HUES6 (cell line): ENCODE results near the gene ABCA9.
"Not testable (repeated sequence)": the region's sequence is repeated elsewhere in the genome, so short reads cannot be mapped to it uniquely, and the experiment has no call there.

Experiments
- H3K27ac ChIP-seq: 2 replicates; pipeline ENCODE4 v1.7.0; 2013; ENCODE audit warnings: low read depth, mild to moderate bottlenecking, low read length, inconsistent platforms
- H3K27me3 ChIP-seq: 2 replicates; pipeline ENCODE4 v1.6.1; 2013; ENCODE audit warnings: low read length; ENCODE audit not compliant: control insufficient read depth, insufficient read depth
- H3K36me3 ChIP-seq: 2 replicates; pipeline ENCODE4 v1.6.1; 2013; ENCODE audit warnings: low read length; ENCODE audit not compliant: control insufficient read depth, insufficient read depth
- H3K4me1 ChIP-seq: 2 replicates; pipeline ENCODE4 v1.6.1; 2013; ENCODE audit warnings: low read length; ENCODE audit not compliant: control insufficient read depth, insufficient read depth
- H3K4me3 ChIP-seq: 2 replicates; pipeline ENCODE4 v1.5.1; 2013; ENCODE audit warnings: low read depth, low read length
- H3K9ac ChIP-seq: one replicate; pipeline ENCODE4 v1.6.1; 2013; ENCODE audit warnings: mild to moderate bottlenecking, low read length
- H3K9me3 ChIP-seq: 2 replicates; pipeline ENCODE4 v1.6.1; 2013; ENCODE audit warnings: low read depth, low read length; ENCODE audit not compliant: control insufficient read depth, insufficient read depth

ABCA9 gene

DNA sequence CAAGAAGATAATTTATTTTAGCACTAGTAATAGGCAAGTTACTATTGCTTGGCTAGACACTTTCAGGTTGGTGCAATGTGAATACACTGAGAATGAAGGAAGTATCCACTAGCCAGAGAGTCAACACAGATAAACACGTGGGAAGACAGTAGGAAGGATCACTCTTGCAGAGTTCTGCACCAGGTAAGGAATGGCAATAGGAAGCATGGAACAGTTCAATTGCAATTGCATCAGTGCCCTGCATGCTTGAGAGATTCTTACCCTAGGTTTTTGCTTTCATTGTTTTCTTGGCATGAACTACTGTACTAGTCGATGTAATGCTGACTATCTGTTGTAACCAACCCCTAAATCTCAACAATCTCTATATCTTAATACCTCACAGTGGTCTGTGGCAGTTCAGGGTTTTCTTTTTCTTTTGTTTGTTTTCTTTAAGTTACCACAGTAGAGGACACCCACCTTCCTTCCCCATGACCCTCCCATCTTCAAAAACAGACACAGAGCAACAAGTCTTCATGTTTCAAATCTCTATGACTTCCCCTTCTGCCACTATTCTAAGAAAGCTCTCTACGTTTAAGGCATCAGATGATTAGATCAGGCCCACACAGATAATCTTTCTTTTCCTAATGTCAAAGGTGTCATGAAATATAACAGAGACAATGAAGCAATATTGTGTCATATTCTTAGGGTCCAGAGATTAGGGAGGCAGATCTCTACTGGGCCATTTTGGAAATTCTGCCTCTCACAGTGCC, 87.5 kb downstream of the ABCA9 start:
- Histone ChIP-seq H3K27ac (no peak overlapping the region), H3K27me3 (no peaks in the 10 kb centered on the region), H3K4me1 (no peaks in the 10 kb centered on the region), H3K9me3 (no peaks in the 10 kb centered on the region), H3K4me3 (no peak overlapping the region), H3K36me3 (no peaks in the 10 kb centered on the region), H3K9ac (no peak overlapping the region)

DNA sequence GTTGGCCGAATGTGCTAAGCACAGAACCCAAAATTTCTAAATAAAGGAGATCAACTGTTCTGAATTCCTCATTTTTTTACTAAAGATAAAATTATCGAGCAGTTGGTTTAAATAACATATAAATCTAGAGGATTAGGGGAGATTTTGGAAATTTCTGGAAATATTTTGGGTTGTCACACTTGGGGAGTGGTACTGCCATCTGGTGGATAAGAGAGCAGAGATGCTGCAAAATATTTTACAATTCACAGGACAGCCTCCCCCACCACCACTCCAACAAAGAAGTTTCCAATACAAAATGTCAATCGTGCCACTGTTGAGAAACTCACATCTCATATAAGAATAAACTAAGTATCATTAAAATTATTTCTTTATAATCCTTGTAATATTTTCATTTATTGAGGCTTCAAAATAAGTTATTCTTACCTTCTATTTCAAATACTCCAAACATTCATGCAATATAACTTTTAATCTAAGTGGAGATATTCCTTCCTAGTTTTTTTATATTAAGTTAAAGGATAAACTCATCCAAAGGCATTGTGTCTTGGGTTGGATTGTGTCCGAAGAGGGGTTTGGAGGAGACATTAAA, 88.5 kb downstream of the ABCA9 start:
- Histone ChIP-seq H3K36me3 (no peaks in the 10 kb centered on the region), H3K27ac (no peak overlapping the region), H3K4me1 (no peaks in the 10 kb centered on the region), H3K9me3 (no peaks in the 10 kb centered on the region), H3K27me3 (no peaks in the 10 kb centered on the region), H3K4me3 (no peak overlapping the region), H3K9ac (no peak overlapping the region)

DNA sequence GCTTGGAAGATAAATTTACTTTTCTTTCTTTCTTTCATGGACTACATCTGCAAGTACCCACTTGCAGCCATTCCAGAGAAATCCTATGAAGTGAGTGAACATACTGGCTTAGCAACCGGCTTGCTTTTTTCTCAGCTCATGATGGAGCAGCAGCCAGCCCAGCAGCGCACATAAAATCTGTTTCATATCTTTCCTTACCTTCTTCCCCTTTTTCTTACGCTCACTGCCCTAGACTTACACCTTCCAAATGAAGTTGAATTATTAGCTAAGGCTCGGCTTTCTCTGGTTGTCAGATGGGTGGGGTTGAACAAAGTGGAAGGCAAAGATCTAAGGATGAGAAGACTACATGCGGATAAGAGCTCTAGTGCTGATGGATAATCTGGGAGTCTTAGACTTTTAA, 91.6 kb downstream of the ABCA9 start:
- Histone ChIP-seq H3K9ac (no peak overlapping the region), H3K4me3 (no peak overlapping the region), H3K27me3 (no peaks in the 10 kb centered on the region), H3K9me3 (no peaks in the 10 kb centered on the region), H3K27ac (no peak overlapping the region), H3K4me1 (no peaks in the 10 kb centered on the region), H3K36me3 (no peaks in the 10 kb centered on the region)

DNA sequence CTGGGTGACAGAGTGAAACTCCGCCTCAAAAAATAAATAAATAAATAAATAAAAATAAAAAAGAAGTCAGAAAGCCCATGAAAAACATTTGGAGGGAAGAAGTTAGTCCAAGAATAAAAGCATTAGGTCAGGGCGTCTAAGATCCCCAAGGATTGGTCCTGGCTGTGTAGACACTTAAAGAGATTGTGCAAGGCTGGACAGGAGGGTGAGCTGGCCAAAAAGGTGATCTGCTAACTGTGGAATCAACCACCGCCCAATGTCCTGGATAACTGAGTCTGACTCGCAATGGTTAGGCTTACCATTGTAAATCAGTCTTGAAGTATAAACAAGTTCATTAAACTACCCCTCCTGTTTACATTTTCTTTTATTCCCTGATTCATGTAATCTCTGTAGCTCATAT, 96.8 kb downstream of the ABCA9 start:
- Histone ChIP-seq H3K4me3 (no peak overlapping the region), H3K27ac (no peak overlapping the region), H3K27me3 (no peaks in the 10 kb centered on the region), H3K36me3 (no peaks in the 10 kb centered on the region), H3K4me1 (no peaks in the 10 kb centered on the region), H3K9me3 (no peaks in the 10 kb centered on the region), H3K9ac (no peak overlapping the region)

DNA sequence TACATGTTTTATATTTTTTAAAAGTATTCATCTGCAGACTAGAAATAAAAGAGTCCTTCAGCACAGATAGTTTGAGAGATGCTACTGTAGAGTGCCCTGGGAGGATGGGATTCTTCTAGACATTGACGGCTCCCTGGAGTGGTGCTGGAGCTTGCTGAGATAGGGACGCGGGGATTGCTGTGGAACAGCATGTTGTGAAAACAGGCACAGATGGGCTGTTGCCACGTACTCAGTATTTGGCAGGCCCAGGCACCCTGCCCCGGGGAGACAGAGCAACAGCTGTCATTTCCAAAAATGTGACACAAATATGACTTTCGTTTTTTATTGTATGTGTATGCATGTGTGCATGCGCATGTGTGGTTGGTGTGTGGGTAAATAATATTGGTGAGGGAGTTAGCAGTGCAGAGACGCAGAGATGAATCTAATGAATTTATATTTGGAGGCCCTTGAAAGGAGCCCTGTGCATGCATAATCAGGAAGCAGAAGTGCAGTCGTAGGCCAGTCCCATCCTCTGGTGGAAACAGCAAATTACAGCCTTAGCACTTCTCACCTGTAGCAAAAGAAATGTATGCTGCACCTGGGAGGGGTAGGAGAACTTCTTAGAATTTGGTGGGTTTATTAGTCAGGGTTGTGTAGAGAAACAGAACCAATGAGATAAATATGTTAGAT, 99.4 kb downstream of the ABCA9 start:
- Histone ChIP-seq H3K27me3 (no peaks in the 10 kb centered on the region), H3K36me3 (no peaks in the 10 kb centered on the region), H3K9ac (no peak overlapping the region), H3K27ac (no peak overlapping the region), H3K4me1 (no peaks in the 10 kb centered on the region), H3K4me3 (no peak overlapping the region), H3K9me3 (no peaks in the 10 kb centered on the region)

DNA sequence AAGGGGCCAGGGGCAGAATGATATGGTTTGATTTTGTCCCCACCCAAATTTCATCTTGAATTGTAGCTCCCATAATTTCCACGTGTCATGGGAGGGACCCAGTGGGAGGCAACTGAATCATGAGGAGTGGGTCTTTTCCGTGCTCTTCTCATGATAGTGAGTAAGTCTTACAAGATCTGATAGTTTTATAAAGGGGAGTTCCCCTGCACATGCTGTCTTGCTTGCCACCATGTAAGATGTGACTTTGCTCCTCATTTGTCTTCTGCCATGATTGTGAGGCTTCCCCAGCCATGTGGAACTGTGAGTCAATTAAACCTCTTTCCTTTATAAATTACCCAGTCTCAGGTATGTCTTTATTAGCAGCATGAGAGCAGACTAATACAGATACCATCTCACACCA, 101.6 kb downstream of the ABCA9 start:
- H3K36me3 ChIP-seq, H3K9ac ChIP-seq, H3K27me3 ChIP-seq, H3K27ac ChIP-seq, H3K4me1 ChIP-seq, H3K4me3 ChIP-seq, H3K9me3 ChIP-seq: not testable (repeated sequence)

DNA sequence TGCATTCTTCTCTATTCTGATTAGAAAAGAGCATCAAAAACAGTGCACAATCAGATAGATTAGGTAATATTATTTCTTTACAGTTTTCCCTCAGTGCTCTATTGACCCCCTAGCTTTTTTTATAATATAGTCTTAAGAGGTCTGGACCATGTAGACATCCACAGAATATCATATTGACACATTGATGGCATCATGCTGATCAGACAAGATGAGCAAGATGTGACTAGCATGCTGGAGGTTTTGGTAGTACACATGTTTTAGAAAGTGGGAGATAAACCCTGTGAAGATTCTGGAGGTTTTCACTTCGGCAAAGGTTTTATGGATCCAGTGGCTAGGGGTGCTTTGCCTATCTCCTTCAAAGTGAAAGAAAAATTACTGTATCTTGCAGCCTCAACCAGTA, 102.8 kb downstream of the ABCA9 start:
- Histone ChIP-seq H3K4me3 (no peak overlapping the region), H3K9me3 (no peaks in the 10 kb centered on the region), H3K9ac (no peak overlapping the region), H3K27me3 (no peaks in the 10 kb centered on the region), H3K27ac (no peak overlapping the region), H3K4me1 (no peaks in the 10 kb centered on the region), H3K36me3 (no peaks in the 10 kb centered on the region)

DNA sequence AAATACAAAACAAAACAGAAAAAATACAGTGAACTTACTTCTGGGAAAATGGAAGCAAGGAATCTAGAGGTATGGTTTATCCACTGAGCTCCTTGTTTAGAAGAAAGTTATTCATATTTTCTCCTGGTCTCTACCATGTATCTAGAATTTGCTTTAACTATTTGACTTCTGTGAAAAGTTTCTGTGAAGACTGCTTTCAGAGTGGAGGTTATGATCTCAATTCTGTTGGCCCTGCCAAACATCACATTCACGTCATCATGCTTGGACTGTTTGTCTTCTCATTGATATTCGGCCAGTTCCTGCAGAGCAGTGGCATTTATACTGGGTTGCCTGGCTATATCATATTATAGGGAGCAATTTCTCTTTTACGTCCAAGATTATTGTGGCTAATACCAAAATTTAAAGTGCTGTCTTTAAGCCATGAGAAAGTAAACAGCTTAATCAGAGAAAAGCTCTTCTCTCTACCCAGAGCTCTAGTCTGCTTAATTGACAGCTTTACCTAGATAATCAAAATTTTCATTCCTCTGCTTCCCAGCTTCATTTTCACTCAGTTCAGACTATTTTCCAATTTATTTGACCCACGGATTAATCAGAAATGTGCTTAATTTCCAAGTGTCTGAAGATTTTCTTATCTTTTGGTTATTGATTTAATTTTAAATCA, 105.4 kb downstream of the ABCA9 start, which contains the start of gene ABCA8:
Gene ABCA8 (minus strand): TSS at position 212 of the 661 bp plus-strand sequence. CDS start 13,358 bp downstream, outside the sequence.
- Histone ChIP-seq H3K4me3 (no peak within 1 kb of the TSS), H3K9me3 (no peaks in the 10 kb centered on the region), H3K27ac (no peak within 1 kb of the TSS), H3K9ac (no peak within 1 kb of the TSS), H3K27me3 (no peaks in the 10 kb centered on the region), H3K4me1 (no peaks in the 10 kb centered on the region), H3K36me3 (no peaks in the 10 kb centered on the region)

DNA sequence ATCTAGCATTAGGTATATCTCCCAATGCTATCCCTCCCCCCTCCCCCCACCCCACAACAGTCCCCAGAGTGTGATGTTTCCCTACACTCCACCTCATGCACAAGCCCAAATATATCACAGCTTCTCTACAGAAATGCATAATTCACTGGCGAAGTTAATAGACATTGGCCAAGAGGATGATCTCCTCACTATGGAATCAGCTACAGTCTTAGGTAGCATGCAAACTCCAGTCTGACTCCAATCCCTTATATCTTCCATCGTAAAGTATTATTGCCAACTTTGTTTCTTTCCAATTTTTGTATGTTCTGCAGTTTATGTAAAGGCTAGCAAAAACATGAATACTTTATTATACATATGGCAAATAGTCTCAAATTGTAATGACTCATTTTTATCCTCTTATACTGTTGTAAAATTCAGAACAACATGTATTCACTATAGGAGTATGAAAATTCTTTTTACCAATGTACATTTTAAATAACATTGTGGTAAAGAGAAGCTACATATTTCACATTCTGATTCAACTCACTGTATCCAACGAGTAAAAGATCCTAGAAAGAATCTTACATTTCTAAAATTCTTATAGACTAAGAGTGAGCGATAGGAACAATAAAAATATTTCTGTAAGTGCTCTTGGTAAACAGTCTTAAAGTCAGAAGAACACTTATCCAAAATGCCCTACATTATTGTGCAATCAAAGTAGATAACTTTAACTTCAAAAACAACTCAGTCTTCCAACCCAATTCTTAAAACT, 106.4 kb downstream of the ABCA9 start:
- H3K9ac ChIP-seq, result no peak overlapping the region
- H3K9me3 ChIP-seq, result no peaks in the 10 kb centered on the region

DNA sequence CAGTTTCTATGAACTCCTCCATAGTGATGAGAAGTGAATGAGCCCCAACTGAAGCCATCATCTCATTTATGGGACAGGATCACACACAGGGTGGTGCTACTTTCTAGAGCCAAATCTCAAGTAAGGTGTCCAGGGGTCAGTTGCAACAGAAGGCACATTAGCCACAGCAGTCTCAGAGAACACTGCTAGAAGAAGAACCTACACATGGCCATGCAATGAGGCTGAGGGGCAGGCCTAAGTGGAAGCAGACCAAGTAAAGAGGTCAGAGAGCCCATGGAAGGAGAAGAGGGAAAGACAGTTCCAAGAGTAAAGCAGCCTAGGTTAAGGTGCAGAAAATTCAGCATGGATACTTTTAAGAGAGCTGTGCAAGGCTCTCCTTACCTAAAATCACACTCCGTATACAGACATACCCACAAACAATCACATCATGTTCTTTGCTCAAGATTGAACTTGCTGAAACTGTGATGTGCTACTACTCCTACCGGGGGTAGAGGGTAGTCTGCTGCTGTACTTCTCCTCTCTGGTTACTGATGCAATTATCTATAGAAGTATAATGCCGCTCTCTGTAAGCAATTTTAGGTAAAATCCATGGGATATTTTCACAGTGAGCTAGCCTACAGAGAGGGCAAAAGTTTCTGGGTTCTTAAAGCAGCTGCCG, 107.3 kb downstream of the ABCA9 start:
- H3K9me3 ChIP-seq, result no peaks in the 10 kb centered on the region
- H3K36me3 ChIP-seq, result no peaks in the 10 kb centered on the region
- H3K27ac ChIP-seq, result no peak overlapping the region
- H3K9ac ChIP-seq, result no peak overlapping the region
- no peak overlapping the region for H3K4me3 ChIP-seq
- H3K4me1 ChIP-seq, result no peaks in the 10 kb centered on the region
- H3K27me3 ChIP-seq, result no peaks in the 10 kb centered on the region

More for the DNA sequence above, 106.4 kb downstream of the ABCA9 start:
- no peaks in the 10 kb centered on the region for H3K36me3 ChIP-seq
- H3K4me1 ChIP-seq, result no peaks in the 10 kb centered on the region
- no peak overlapping the region for H3K27ac ChIP-seq
- no peak overlapping the region for H3K4me3 ChIP-seq
- H3K27me3 ChIP-seq, result no peaks in the 10 kb centered on the region
